Type B pancreatic cell (in vitro differentiated cells): ENCODE measurements around the gene WDR27. TPM values are rescaled to one million over a fixed set of nuclear protein-coding genes. Genes with fewer than 3 reads are reported as not detected.

Experiments
- DNase-seq: peaks from one replicate; pipeline ENCODE4 v3.0.0; 2021; ENCODE audit warnings: mixed read lengths; ENCODE audit not compliant: unreplicated experiment; ENCODE audit errors: extremely low spot score
- H3K27ac Mint-ChIP-seq: 2 replicates; pipeline ENCODE4 v1.8.0; 2021; ENCODE audit warnings: mild to moderate bottlenecking, mixed read lengths
- H3K27me3 Mint-ChIP-seq: 2 replicates; pipeline ENCODE4 v1.8.0; 2021; ENCODE audit warnings: mixed read lengths
- H3K36me3 Mint-ChIP-seq: 2 replicates; pipeline ENCODE4 v1.8.0; 2021; ENCODE audit warnings: mixed read lengths
- H3K4me1 Mint-ChIP-seq: one replicate; pipeline ENCODE4 v1.8.0; 2021; ENCODE audit warnings: mixed read lengths; ENCODE audit not compliant: unreplicated experiment
- H3K4me3 Mint-ChIP-seq: 2 replicates; pipeline ENCODE4 v1.8.0; 2021; ENCODE audit warnings: mild to moderate bottlenecking, mixed read lengths
- H3K9me3 Mint-ChIP-seq: 2 replicates; pipeline ENCODE4 v1.8.0; 2021; ENCODE audit warnings: mixed read lengths
- total RNA-seq: library from RNA; stranded (reverse); gene quantifications from 2 replicates; pipeline ENCODE4 v1.2.1, GENCODE V29; 2021; ENCODE audit warnings: low replicate concordance
- TF ChIP-seq, protein P1 (sequence below): fragments of 200-600 bp; sonication (generic); conservative IDR thresholded peaks from 2 replicates; pipeline ENCODE4 v1.5.0; 2021; ENCODE audit warnings: antibody characterized with exemption, mild to moderate bottlenecking

WDR27 gene
- total RNA-seq, 1 donor from 2014 or later = 112 TPM

- Mint-ChIP-seq H3K27me3 (no peaks in the 10 kb centered on the region), H3K9me3 (peaks cover 10% of the 10 kb centered on the region), H3K4me1 (peaks cover 7% of the 10 kb centered on the region), H3K4me3 (no peak overlapping the region), H3K27ac (no peak overlapping the region), H3K36me3 (peaks cover 57% of the 10 kb centered on the region)
- no peak for DNase-seq
- TF ChIP-seq, protein P1, sequence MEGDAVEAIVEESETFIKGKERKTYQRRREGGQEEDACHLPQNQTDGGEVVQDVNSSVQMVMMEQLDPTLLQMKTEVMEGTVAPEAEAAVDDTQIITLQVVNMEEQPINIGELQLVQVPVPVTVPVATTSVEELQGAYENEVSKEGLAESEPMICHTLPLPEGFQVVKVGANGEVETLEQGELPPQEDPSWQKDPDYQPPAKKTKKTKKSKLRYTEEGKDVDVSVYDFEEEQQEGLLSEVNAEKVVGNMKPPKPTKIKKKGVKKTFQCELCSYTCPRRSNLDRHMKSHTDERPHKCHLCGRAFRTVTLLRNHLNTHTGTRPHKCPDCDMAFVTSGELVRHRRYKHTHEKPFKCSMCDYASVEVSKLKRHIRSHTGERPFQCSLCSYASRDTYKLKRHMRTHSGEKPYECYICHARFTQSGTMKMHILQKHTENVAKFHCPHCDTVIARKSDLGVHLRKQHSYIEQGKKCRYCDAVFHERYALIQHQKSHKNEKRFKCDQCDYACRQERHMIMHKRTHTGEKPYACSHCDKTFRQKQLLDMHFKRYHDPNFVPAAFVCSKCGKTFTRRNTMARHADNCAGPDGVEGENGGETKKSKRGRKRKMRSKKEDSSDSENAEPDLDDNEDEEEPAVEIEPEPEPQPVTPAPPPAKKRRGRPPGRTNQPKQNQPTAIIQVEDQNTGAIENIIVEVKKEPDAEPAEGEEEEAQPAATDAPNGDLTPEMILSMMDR = no peak
Observed at GRCh38 chr6:169692516-169692915, 9.3 kb downstream of the WDR27 start.

DNA sequence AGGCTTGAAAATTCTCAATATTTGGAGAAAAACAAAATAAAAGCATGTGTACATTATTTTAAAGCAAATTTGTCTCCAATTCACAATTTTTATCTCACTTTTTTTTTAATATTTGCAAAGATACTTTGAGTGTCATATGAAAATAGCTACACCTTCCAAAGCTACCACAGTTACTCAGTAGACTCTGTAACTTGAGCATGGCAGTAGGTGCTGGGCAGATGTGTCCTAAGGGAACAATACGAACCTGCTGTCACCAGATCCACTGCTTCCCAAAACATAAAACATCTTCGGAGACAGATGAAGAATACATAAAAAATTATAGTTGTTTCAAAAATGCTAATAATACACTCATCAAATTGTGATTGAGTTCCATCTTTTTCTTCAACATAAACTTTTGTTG lies 10.6 kb downstream of the WDR27 start:
- H3K36me3 Mint-ChIP-seq = peaks cover 66% of the 10 kb centered on the region
- H3K4me1 Mint-ChIP-seq = peaks cover 7% of the 10 kb centered on the region
- H3K27ac Mint-ChIP-seq = no peak overlapping the region
- peaks cover 18% of the 10 kb centered on the region for H3K9me3 Mint-ChIP-seq
- no peak for DNase-seq
- no peaks in the 10 kb centered on the region for H3K27me3 Mint-ChIP-seq
- TF ChIP-seq, protein P1 = no peak
- no peak overlapping the region for H3K4me3 Mint-ChIP-seq

GRCh38 chr6:169689287-169689686 lies 12.5 kb downstream of the WDR27 start:
- H3K36me3 Mint-ChIP-seq = peaks cover 70% of the 10 kb centered on the region
- no peak overlapping the region for H3K27ac Mint-ChIP-seq
- no peaks in the 10 kb centered on the region for H3K27me3 Mint-ChIP-seq
- H3K4me3 Mint-ChIP-seq = no peak overlapping the region
- TF ChIP-seq, protein P1 = no peak
- peaks cover 23% of the 10 kb centered on the region for H3K9me3 Mint-ChIP-seq
- DNase-seq = no peak
- H3K4me1 Mint-ChIP-seq = peaks cover 7% of the 10 kb centered on the region

DNA sequence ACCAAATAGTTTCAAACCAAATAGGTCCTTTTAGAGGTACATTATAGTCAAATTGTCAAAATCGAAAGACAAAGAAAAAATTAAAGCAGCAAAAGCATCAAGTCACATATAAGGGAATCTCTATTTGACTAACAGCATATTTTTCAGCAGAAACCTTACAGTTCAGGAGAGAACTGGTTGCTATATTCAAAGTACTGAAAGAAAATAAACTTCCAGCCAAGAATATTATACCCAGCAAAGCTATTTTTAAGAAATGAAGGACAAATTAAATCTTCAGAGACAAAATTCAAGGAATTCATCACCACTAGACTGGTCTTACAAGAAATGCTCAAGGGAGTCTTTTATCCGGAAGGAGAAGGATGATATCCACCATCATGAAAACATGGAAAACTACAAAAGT lies 16.0 kb downstream of the WDR27 start:
- TF ChIP-seq, protein P1 = no peak
- Mint-ChIP-seq H3K4me1 (no peaks in the 10 kb centered on the region), H3K27ac (no peak overlapping the region), H3K36me3 (peaks cover 75% of the 10 kb centered on the region), H3K4me3 (no peak overlapping the region), H3K27me3 (no peaks in the 10 kb centered on the region), H3K9me3 (peaks cover 26% of the 10 kb centered on the region)
- DNase-seq = no peak

DNA sequence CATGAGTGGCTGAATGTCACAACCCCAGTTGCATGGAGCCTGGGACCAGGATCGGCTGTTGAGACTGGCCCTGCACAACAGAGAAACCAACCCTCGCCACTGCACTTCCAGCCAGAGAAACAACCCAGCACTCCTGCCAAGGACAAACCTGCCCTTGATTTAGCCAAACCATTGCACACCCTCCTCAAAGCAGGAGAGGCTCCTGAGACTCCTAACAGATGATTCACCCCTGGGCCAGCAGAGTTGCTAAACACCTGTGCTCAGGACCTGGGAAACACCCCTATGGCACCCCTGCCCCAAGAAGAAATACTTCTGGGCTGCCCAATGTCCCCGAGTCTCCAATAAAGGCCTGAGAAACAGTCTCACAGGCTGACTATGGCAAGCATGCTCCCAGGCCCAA lies 17.8 kb downstream of the WDR27 start:
- Mint-ChIP-seq H3K4me1 (no peaks in the 10 kb centered on the region), H3K9me3 (peaks cover 21% of the 10 kb centered on the region), H3K36me3 (peaks cover 82% of the 10 kb centered on the region), H3K27ac (no peak overlapping the region), H3K27me3 (no peaks in the 10 kb centered on the region), H3K4me3 (no peak overlapping the region)
- DNase-seq = no peak
- TF ChIP-seq, protein P1 = no peak

DNA sequence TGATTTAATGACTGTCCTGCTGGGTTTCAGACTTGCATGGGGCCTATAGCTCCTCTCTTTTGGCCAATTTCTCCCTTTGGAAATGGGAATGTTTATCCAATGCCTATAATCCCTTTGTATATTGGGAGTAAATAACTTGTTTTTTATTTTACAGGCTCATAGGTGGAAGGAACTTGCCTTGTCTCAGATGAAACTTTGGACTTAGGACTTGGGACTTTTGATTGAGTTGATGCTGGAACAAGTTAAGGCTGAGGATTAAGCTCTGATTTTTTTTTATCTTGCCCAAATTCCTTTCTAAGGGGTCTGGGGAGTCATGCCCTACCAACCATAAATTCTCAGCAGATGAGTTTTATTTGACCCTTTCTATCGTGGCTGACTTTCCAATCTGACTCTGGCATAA lies 23.5 kb downstream of the WDR27 start:
- H3K4me1 Mint-ChIP-seq = peaks cover 7% of the 10 kb centered on the region
- peaks cover 67% of the 10 kb centered on the region for H3K36me3 Mint-ChIP-seq
- TF ChIP-seq, protein P1 = no peak
- DNase-seq = no peak
- H3K4me3 Mint-ChIP-seq = no peak overlapping the region
- H3K27ac Mint-ChIP-seq = no peak overlapping the region
- H3K9me3 Mint-ChIP-seq = peaks cover 7% of the 10 kb centered on the region
- H3K27me3 Mint-ChIP-seq = no peaks in the 10 kb centered on the region
